Activated gamma-delta T cell treated with Interleukin-2 at 50 U/mL for 16 hours (primary cell): ENCODE results near the gene SCG3.
"Not testable (repeated sequence)": the region's sequence is repeated elsewhere in the genome, so short reads cannot be mapped to it uniquely, and the experiment has no call there.

Experiments
- DNase-seq: peaks from one replicate; pipeline ENCODE4 v3.0.0-alpha.2; 2020

Gene SCG3

GRCh38 chr15:51681303-51681963, at the start of gene SCG3:
Gene SCG3, plus strand, starts transcription at chr15:51681503. Its CDS starts 253 bp downstream, at chr15:51681756.
- DNase-seq, result peak; percentile 44

DNA sequence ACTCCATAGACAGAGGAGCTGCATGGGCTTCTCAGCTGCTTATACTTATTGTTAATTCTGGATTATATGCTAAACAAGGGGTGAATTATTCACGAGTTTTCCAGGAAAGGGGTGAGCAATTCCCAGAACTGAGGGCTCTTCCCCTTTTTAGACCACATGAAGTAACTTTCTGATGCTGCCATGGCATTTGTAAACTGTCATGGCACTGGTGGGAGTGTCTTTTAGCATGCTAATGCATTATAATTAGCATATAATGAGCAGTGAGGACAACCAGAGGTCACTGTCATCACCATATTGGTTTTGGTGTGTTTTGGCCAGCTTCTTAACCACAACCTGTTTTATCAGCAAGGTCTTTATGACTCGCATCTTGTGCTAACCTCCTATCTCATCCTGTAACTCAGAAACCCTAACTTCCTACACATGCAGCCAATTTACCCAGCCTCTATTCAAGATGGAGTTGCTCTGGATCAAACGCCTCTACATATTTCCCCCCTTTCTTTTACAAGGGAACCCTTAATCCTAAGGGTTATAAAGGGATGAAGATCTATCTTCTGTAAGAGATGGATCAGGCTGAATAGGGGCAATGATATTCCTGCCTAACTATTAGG, 46.6 kb upstream of the SCG3 start:
- no peak for DNase-seq

- no peak for DNase-seq
Observed at GRCh38 chr15:51641490-51642130, 39.7 kb upstream of the SCG3 start.

DNA sequence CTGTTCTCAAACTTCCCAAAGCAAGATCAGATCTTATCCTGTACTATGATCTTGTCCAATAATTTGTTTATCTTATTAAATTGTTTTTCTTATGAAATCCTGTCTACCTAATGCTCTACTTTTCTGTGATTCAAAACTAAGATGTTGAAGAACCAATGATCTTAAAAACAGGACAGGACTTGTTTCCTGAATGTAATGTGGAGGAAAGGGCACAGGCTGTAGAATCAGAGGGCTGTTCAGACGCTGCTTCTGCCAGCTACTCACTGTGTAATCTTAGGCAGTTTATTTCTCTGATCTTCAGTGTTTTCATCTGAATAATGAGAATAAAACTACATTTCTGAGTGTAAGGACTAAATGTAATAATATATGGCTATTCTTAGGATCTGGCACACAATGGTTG, 38.6 kb upstream of the SCG3 start:
- DNase-seq, result no peak

- DNase-seq, result no peak
Observed at GRCh38 chr15:51647128-51647562, 34.2 kb upstream of the SCG3 start.

GRCh38 chr15:51648101-51648500, 33.2 kb upstream of the SCG3 start:
- not testable (repeated sequence) for DNase-seq

- DNase-seq, result not testable (repeated sequence)
Observed at GRCh38 chr15:51648643-51649042, 32.7 kb upstream of the SCG3 start.

- peak; percentile 41 for DNase-seq
Observed at GRCh38 chr15:51649659-51650521, 31.4 kb upstream of the SCG3 start.

GRCh38 chr15:51652084-51652668, 29.1 kb upstream of the SCG3 start:
- no peak for DNase-seq

DNA sequence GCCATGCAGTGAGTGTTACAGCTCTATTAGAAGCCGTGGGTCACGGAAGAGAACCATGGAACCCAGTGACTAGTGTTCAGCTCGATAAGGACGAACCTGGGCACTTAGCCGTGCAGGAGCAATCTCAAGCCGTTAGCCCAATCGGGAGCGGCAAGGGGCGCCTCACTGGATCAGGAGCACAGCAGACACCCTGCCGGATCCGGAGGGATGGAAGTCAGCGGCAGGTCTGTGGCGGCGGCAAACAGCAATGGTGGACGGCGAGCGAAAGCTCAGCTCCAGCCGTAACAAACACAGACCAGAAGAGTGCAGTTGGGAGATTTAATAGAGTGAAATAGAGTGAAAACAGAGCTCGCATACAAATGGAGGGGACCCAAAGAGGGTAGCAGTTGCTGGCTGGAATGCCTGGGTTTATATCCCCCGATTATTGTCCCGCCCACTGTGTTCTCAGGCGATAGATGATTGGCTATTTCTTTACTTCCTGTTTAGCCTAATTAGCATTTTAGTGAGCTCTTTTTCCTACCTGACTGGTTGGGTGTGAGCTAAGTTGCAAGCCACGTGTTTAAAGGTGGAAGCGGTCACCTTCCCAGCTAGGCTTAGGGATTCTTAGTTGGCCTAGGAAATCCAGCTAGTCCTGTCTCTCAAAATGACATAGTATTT, 25.8 kb upstream of the SCG3 start:
- DNase-seq, result not testable (repeated sequence)

DNA sequence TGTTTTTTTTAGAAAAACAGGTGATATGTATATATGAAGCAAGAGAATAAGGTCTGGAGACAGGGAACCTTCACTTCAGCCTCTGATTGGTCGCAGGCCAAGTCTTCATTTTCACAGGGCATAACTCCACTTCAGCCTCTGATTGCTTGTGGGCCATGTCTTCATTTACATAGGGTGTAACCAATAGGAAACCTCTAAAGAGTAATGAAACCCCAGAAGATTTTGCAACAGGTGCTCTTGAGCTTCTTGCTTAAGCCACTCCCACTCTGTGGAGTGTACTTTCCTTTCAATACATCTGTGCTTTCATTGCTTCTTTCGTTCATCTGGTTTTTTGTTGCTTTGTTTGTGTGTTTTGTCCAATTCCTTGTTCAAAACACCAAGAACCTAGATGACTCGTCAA, 22.6 kb upstream of the SCG3 start:
- no peak for DNase-seq

DNA sequence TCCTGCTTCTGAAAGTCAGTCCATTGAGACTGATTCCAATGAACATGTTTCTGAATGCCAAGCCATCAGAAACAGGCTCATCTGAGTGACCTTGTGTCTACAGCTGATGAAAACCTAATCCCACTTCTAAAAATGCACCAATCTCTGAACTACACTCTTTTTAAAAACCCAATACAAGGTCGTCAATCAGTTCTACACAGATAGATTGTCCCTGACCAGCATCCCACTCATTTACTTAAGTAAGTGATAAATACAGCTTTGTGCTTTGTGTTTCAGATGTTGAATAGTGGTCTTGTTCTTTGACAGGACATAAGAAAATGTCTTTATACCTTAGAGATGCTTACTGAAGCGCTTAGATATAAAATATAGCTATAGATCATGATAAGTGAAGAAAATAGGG, 20.2 kb upstream of the SCG3 start:
- no peak for DNase-seq

- DNase-seq, result no peak
Observed at GRCh38 chr15:51667478-51667877, 13.8 kb upstream of the SCG3 start.

GRCh38 chr15:51668446-51668845, 12.9 kb upstream of the SCG3 start:
- DNase-seq, result no peak

- DNase-seq, result no peak
Observed at GRCh38 chr15:51669381-51669780, 11.9 kb upstream of the SCG3 start.

GRCh38 chr15:51672155-51672687, 9.1 kb upstream of the SCG3 start:
- DNase-seq, result no peak

- no peak for DNase-seq
Observed at GRCh38 chr15:51672913-51673857, 8.1 kb upstream of the SCG3 start.

DNA sequence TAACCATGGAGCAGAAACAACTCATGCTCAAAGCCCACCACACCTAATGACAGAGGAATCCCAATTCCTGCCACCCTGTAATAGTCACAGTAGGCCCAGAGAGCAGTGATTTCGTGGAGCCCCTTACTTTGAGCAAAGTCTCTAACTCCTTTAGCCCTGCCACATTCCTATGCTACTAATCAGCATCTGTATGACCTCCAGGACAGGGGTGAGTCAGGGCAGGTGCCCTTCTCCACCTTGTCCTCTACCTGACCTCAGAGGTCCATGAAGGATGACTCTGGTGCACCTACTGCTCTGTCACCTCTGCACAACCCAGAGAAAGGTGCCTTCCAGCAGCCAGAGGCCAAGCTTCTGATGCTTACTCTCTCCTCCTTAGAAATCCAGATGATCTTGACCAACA, 6.1 kb upstream of the SCG3 start:
- DNase-seq, result no peak

- no peak for DNase-seq
Observed at GRCh38 chr15:51677021-51677420, 4.3 kb upstream of the SCG3 start.

- DNase-seq, result no peak
Observed at GRCh38 chr15:51677452-51677851, 3.9 kb upstream of the SCG3 start.

- DNase-seq, result no peak
Observed at GRCh38 chr15:51678096-51678495, 3.2 kb upstream of the SCG3 start.
